ENCODE results near the gene RIOK1. TPM values are rescaled to one million over a fixed set of nuclear protein-coding genes. Genes with fewer than 3 reads are reported as not detected.
"Not testable (repeated sequence)": the region's sequence is repeated elsewhere in the genome, so short reads cannot be mapped to it uniquely, and the experiment has no call there.

RIOK1 gene
- total and polyA plus RNA-seq, 2 of the 13 experiments (the other 11 are each of a cell fraction or from before 2014, with no cell fraction given) = 9.4 to 37.8 TPM

DNA sequence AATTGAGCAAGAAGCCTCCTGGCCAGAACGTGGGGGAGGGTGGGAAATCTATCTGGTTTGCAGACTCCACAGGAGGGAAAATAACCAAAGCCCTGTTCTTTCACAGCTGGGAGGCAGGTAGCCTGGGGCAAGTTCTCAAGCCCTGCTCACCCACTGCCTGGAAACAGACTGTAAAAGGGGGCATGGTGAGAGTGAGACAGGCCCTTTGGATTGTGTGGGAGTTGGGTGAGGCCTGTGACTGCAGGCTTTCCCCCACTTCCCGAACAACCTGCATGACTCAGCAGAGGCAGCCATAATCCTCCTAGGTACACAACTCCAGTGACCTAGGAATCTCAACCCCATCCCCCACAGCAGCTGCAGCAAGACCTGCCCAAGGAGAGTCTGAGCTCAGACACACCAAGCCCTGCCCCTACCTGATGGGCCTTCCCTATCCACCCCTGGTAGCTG is 42.0 kb upstream of the RIOK1 start (continued):
- TF ChIP-seq MAZ (IDR thresholded peaks at IDR 0.05; ENCODE audit: borderline replicate concordance, low read depth, low read length); CREB1 (IDR thresholded peaks at IDR 0.05): not testable (repeated sequence)
- TF ChIP-seq MAZ (CRISPR knock-in tag; IDR thresholded peaks at IDR 0.05; ENCODE audit: low read depth) (0 out of 2 replicates have a peak, but pooled peaks have one; percentile 27), ZNF274 (CRISPR knock-in tag; IDR thresholded peaks at IDR 0.05) (0 out of 2 replicates have a peak, but pooled peaks have one; percentile 51), RBM39 (IDR thresholded peaks at IDR 0.05; ENCODE audit: low read depth, low read length, poor library complexity, severe bottlenecking) (peak; percentile 17), CREB1 (CRISPR knock-in tag; IDR thresholded peaks at IDR 0.05) (0 out of 2 replicates have a peak, but pooled peaks have one; percentile 14), FOSL1 (CRISPR knock-in tag; IDR thresholded peaks at IDR 0.05; ENCODE audit: borderline replicate concordance) (0 out of 2 replicates have a peak, but pooled peaks have one; percentile 31), ZNF292 (CRISPR knock-in tag; IDR thresholded peaks at IDR 0.05; ENCODE audit: borderline replicate concordance, low read depth) (0 out of 2 replicates have a peak, but pooled peaks have one; percentile 33), ZFX (CRISPR knock-in tag; IDR thresholded peaks at IDR 0.05; ENCODE audit: low read depth) (peak; percentile 54; the same call in 1 of the 2 replicates), BRD4 (CRISPR knock-in tag; IDR thresholded peaks at IDR 0.05) (0 out of 2 replicates have a peak, but pooled peaks have one; percentile 39), KMT2A (CRISPR knock-in tag; IDR thresholded peaks at IDR 0.05) (0 out of 2 replicates have a peak, but pooled peaks have one; percentile 9), ZNF281 (CRISPR knock-in tag; IDR thresholded peaks at IDR 0.05; ENCODE audit: borderline replicate concordance) (peak; percentile 87; the same call in 1 of the 2 replicates), KDM5B (CRISPR knock-in tag; IDR thresholded peaks at IDR 0.05; ENCODE audit: borderline replicate concordance) (peak; percentile 49; the same call in 1 of the 2 replicates), NFE2L1 (CRISPR knock-in tag; IDR thresholded peaks at IDR 0.05; ENCODE audit: borderline replicate concordance) (peak; percentile 89; the same call in 1 of the 2 replicates), ARID2 (CRISPR knock-in tag; IDR thresholded peaks at IDR 0.05; ENCODE audit: borderline replicate concordance) (0 out of 2 replicates have a peak, but pooled peaks have one; percentile 30), NFE2L2 (IDR thresholded peaks at IDR 0.05; ENCODE audit: low read length) (peak; percentile 79; the same call in 1 of the 2 replicates), ZFY (CRISPR knock-in tag; IDR thresholded peaks at IDR 0.05) (peak; percentile 69; the same call in 1 of the 2 replicates)
- TF ChIP-seq, protein P1, sequence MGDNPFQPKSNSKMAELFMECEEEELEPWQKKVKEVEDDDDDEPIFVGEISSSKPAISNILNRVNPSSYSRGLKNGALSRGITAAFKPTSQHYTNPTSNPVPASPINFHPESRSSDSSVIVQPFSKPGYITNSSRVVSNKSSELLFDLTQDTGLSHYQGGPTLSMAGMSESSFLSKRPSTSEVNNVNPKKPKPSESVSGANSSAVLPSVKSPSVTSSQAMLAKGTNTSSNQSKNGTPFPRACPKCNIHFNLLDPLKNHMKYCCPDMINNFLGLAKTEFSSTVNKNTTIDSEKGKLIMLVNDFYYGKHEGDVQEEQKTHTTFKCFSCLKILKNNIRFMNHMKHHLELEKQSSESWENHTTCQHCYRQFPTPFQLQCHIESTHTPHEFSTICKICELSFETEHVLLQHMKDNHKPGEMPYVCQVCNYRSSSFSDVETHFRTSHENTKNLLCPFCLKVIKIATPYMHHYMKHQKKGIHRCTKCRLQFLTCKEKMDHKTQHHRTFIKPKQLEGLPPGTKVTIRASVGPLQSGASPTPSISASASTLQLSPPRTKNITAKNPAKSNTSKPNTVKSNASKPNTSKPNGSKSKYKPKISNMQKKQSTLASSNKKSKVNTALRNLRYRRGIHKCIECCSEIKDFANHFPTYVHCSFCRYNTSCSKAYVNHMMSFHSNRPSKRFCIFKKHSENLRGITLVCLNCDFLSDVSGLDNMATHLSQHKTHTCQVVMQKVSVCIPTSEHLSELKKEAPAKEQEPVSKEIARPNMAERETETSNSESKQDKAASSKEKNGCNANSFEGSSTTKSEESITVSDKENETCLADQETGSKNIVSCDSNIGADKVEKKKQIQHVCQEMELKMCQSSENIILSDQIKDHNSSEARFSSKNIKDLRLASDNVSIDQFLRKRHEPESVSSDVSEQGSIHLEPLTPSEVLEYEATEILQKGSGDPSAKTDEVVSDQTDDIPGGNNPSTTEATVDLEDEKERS (CRISPR knock-in tag; IDR thresholded peaks at IDR 0.05) = 0 out of 2 replicates have a peak, but pooled peaks have one; percentile 40
- TF ChIP-seq, protein P2, sequence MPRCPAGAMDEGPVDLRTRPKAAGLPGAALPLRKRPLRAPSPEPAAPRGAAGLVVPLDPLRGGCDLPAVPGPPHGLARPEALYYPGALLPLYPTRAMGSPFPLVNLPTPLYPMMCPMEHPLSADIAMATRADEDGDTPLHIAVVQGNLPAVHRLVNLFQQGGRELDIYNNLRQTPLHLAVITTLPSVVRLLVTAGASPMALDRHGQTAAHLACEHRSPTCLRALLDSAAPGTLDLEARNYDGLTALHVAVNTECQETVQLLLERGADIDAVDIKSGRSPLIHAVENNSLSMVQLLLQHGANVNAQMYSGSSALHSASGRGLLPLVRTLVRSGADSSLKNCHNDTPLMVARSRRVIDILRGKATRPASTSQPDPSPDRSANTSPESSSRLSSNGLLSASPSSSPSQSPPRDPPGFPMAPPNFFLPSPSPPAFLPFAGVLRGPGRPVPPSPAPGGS (CRISPR knock-in tag; IDR thresholded peaks at IDR 0.05) = 0 out of 2 replicates have a peak, but pooled peaks have one; percentile 28

Measured in HepG2 (cell line).